CD14-positive monocyte (primary cell): ENCODE results near the gene NTN4. TPM values are rescaled to one million over a fixed set of nuclear protein-coding genes. Genes with fewer than 3 reads are reported as not detected.

Source experiments
- DNase-seq, 3 donors: peaks; one replicate each; pipeline ENCODE4 v3.0.0-alpha.2; 2011 to 2022
- H2AFZ ChIP-seq: 2 replicates; pipeline ENCODE4 v1.6.0; 2012; ENCODE audit warnings: mild to moderate bottlenecking, low read depth, low read length, inconsistent platforms; ENCODE audit not compliant: insufficient read depth, poor library complexity, severe bottlenecking
- H3K27ac ChIP-seq, 2 donors: 1 replicate in 1 of 2; 2 replicates in 1 of 2; pipeline ENCODE4 v1.5.1; 2012 to 2013; ENCODE audit warnings: low read length in 2 of 2, control low read depth in 1 of 2, inconsistent platforms in 1 of 2, low read depth in 1 of 2, mild to moderate bottlenecking in 1 of 2
- H3K27me3 ChIP-seq, 2 donors: one replicate each; pipeline versions ENCODE4 v1.6.0 to v1.6.1; 2011 to 2013; ENCODE audit warnings: low read length in 2 of 2; ENCODE audit not compliant: control insufficient read depth in 2 of 2, insufficient read depth in 2 of 2
- H3K36me3 ChIP-seq, 2 donors: replicated peaks in 1 of 2; 1 replicate in 1 of 2; 2 replicates in 1 of 2; pipeline versions ENCODE4 v1.5.1 to v1.6.1; 2012 to 2013; ENCODE audit warnings: low read length in 2 of 2, control low read depth in 1 of 2, inconsistent platforms in 1 of 2, mild to moderate bottlenecking in 1 of 2; ENCODE audit not compliant: insufficient read depth in 2 of 2, control insufficient read depth in 1 of 2
- H3K4me1 ChIP-seq, 2 donors: 1 replicate in 1 of 2; 2 replicates in 1 of 2; pipeline versions ENCODE4 v1.5.1 to v1.6.1; 2012 to 2013; ENCODE audit warnings: low read length in 2 of 2, control low read depth in 1 of 2, inconsistent platforms in 1 of 2, mild to moderate bottlenecking in 1 of 2, moderate library complexity in 1 of 2; ENCODE audit not compliant: insufficient read depth in 2 of 2, control insufficient read depth in 1 of 2
- H3K4me2 ChIP-seq: replicated peaks from 2 replicates; pipeline ENCODE3; 2012; ENCODE audit warnings: low read length, moderate library complexity, mild to moderate bottlenecking; ENCODE audit not compliant: poor library complexity, severe bottlenecking; ENCODE audit errors: extremely low read depth
- H3K4me3 ChIP-seq, 3 experiments: fragments of 200-600 bp in 1 of 3; sonication (generic) in 1 of 3; replicated peaks in 1 of 3; 1 replicate in 2 of 3; 2 replicates in 1 of 3; pipeline ENCODE4 v1.5.1; 2011 to 2013; ENCODE audit warnings: low read length in 3 of 3, mild to moderate bottlenecking in 3 of 3, control low read depth in 2 of 3, low read depth in 2 of 3, inconsistent platforms in 1 of 3, moderate library complexity in 1 of 3
- H3K79me2 ChIP-seq: 2 replicates; pipeline ENCODE4 v1.6.0; 2012; ENCODE audit warnings: mild to moderate bottlenecking, control low read depth, inconsistent platforms, low read length, moderate library complexity; ENCODE audit not compliant: insufficient read depth
- H3K9ac ChIP-seq: 2 replicates; pipeline ENCODE4 v1.6.0; 2017; ENCODE audit warnings: low read length, mild to moderate bottlenecking; ENCODE audit not compliant: insufficient read depth, poor library complexity, severe bottlenecking
- H3K9me3 ChIP-seq, 2 donors: replicated peaks in 1 of 2; 1 replicate in 1 of 2; 2 replicates in 1 of 2; pipeline versions ENCODE4 v1.5.1 to v1.6.1; 2012 to 2013; ENCODE audit warnings: low read length in 2 of 2, control low read depth in 1 of 2; ENCODE audit not compliant: control insufficient read depth in 1 of 2, insufficient read depth in 1 of 2
- H4K20me1 ChIP-seq: 2 replicates; pipeline ENCODE4 v1.6.0; 2012; ENCODE audit warnings: mild to moderate bottlenecking, low read length, control low read depth, moderate library complexity; ENCODE audit not compliant: insufficient read depth
- H3K27ac Mint-ChIP-seq, 7 donors: one replicate each; pipeline ENCODE4 v1.8.0; 2020; ENCODE audit warnings: mild to moderate bottlenecking in 7 of 7, mixed read lengths in 7 of 7, moderate library complexity in 6 of 7, inconsistent platforms in 2 of 7
- H3K27me3 Mint-ChIP-seq, 3 donors: one replicate each; pipeline ENCODE4 v1.8.0; 2021 to 2022; ENCODE audit warnings: low read depth in 3 of 3, mild to moderate bottlenecking in 3 of 3, mixed read lengths in 3 of 3, moderate library complexity in 3 of 3, inconsistent platforms in 1 of 3
- H3K36me3 Mint-ChIP-seq, 2 donors: one replicate each; pipeline ENCODE4 v1.8.0; 2020; ENCODE audit warnings: mixed read lengths in 2 of 2, inconsistent platforms in 1 of 2, mild to moderate bottlenecking in 1 of 2
- H3K4me1 Mint-ChIP-seq: one replicate; pipeline ENCODE4 v1.8.0; 2020; ENCODE audit warnings: mild to moderate bottlenecking, mixed read lengths
- H3K4me3 Mint-ChIP-seq, 2 donors: one replicate each; pipeline ENCODE4 v1.8.0; 2020; ENCODE audit warnings: mild to moderate bottlenecking in 2 of 2, mixed read lengths in 2 of 2, moderate library complexity in 1 of 2
- H3K9me3 Mint-ChIP-seq, 7 donors: one replicate each; pipeline ENCODE4 v1.8.0; 2020 to 2022; ENCODE audit warnings: mixed read lengths in 7 of 7, mild to moderate bottlenecking in 6 of 7, moderate library complexity in 6 of 7, inconsistent platforms in 2 of 7
- WGBS: methylation state at CpG from one replicate; pipeline ENCODE4 v1.1.5; 2013; ENCODE audit warnings: missing lambda C conversion rate; ENCODE audit not compliant: insufficient coverage; 5-methylcytosine and 5-hydroxymethylcytosine counted together
- intact Hi-C, 2 donors: fragments of 100-400 bp; cut with micrococcal nuclease; formaldehyde crosslinking; loops; one replicate each; pipeline versions ENCODE4 v1.15.0 to v1.15.1; 2023
- polyA plus RNA-seq, 3 donors: library from polyadenylated mRNA; depleted of rRNA in 1 of 3; unstranded in 2 of 3; stranded (reverse) in 1 of 3; fragments of 300-500 nt in 2 of 3; fragments of >200 nt in 1 of 3; fragmentation: Illumina TruSeq in 2 of 3; gene quantifications; 1 replicate in 2 of 3; 2 replicates in 1 of 3; pipeline ENCODE4 v1.2.3, GENCODE V29; 2012 to 2021
- TF ChIP-seq, protein P1 (sequence below): fragments of 200-600 bp; IDR thresholded peaks from one replicate; pipeline ENCODE4 v1.8.0; 2022; ENCODE audit warnings: antibody characterized with exemption, mild to moderate bottlenecking

Gene NTN4
- polyA plus RNA-seq, 3 donors, result not detected

DNA sequence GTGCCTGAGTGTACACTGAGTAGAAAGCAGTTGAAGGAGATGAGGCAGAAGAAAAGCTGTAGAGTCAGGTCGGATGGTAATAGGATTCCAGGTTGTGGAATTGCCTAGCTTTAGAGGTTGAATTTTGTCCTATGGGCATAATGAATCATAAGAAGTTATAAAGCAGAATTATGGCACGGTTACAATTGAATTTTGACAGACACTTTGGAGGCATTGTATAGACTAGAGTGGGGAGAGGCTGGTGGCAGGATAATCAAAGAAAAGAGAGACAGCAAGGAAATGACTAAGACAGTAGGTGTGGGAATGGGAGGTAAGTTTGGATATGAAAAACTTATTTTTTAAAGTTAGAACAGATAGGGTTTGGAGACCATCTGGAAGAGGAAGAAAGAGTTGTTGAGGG lies 102.6 kb downstream of the NTN4 start:
- TF ChIP-seq, protein P1, sequence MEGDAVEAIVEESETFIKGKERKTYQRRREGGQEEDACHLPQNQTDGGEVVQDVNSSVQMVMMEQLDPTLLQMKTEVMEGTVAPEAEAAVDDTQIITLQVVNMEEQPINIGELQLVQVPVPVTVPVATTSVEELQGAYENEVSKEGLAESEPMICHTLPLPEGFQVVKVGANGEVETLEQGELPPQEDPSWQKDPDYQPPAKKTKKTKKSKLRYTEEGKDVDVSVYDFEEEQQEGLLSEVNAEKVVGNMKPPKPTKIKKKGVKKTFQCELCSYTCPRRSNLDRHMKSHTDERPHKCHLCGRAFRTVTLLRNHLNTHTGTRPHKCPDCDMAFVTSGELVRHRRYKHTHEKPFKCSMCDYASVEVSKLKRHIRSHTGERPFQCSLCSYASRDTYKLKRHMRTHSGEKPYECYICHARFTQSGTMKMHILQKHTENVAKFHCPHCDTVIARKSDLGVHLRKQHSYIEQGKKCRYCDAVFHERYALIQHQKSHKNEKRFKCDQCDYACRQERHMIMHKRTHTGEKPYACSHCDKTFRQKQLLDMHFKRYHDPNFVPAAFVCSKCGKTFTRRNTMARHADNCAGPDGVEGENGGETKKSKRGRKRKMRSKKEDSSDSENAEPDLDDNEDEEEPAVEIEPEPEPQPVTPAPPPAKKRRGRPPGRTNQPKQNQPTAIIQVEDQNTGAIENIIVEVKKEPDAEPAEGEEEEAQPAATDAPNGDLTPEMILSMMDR, result no peak
- Histone ChIP-seq H3K4me1 (no peaks in the 10 kb centered on the region), H2AFZ (no peak overlapping the region), H3K27me3 (no peaks in the 10 kb centered on the region), H3K27ac (no peak overlapping the region), H3K79me2 (no peaks in the 10 kb centered on the region), H3K36me3 (no peaks in the 10 kb centered on the region), H3K9ac (no peak overlapping the region), H3K4me3 (no peak overlapping the region), H3K4me2 (no peak overlapping the region), H4K20me1 (no peaks in the 10 kb centered on the region), H3K9me3 (no peaks in the 10 kb centered on the region)
- intact Hi-C loops, result no loop called here
- no peak overlapping the region for H3K27ac Mint-ChIP-seq
- no peak for DNase-seq
- no peak overlapping the region for H3K4me3 Mint-ChIP-seq
- peaks cover 0 to 1% (median 0%) of the 10 kb centered on the region in 7 donors for H3K9me3 Mint-ChIP-seq
- no peaks in the 10 kb centered on the region for H3K4me1 Mint-ChIP-seq
- H3K27me3 Mint-ChIP-seq, result peaks cover 0 to 2% (median 2%) of the 10 kb centered on the region in 3 donors
- no peaks in the 10 kb centered on the region for H3K36me3 Mint-ChIP-seq
- 85% methylated on average over 1 of the region's 2 CpGs for WGBS

DNA sequence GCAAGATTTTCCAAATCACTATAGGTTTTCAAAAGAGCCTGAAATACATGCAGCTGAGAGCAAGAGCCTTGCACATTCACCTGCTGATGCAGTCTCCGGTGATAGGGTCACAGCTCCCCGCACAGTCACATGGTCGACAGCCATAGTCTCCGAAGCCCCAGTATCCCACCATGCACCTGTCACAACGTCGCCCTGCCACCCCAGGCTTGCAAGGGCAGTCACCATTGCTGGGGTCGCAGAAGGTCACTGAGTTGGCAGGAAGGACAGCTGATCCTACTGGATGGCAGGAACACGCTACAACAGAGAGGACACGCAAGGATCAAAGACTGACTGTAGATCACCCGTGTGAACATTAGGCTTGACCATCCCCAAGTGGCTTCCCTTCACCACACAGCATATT lies 107.1 kb downstream of the NTN4 start:
- no peak overlapping the region for H3K9ac ChIP-seq

More for the DNA sequence above, 107.1 kb downstream of the NTN4 start:
- TF ChIP-seq, protein P1, result no peak
- no peaks in the 10 kb centered on the region for H3K36me3 Mint-ChIP-seq
- no peak overlapping the region for H3K27ac Mint-ChIP-seq
- peaks cover 2 to 5% (median 3%) of the 10 kb centered on the region in 3 donors for H3K27me3 Mint-ChIP-seq
- no peak overlapping the region for H2AFZ ChIP-seq
- intact Hi-C loops, result no loop called here
- no peak overlapping the region for H3K4me3 Mint-ChIP-seq
- H4K20me1 ChIP-seq, result no peaks in the 10 kb centered on the region
- H3K4me3 ChIP-seq, result no peak overlapping the region
- no peaks in the 10 kb centered on the region for H3K4me1 ChIP-seq
- no peaks in the 10 kb centered on the region for H3K79me2 ChIP-seq
- H3K27me3 ChIP-seq, result no peaks in the 10 kb centered on the region
- WGBS, result 92% methylated on average over 2 of the region's 10 CpGs
- H3K4me2 ChIP-seq, result no peak overlapping the region
- no peaks in the 10 kb centered on the region for H3K4me1 Mint-ChIP-seq
- no peak overlapping the region for H3K27ac ChIP-seq
- no peaks in the 10 kb centered on the region for H3K36me3 ChIP-seq
- H3K9me3 ChIP-seq, result no peaks in the 10 kb centered on the region
- H3K9me3 Mint-ChIP-seq, result peaks cover 0 to 2% (median 0%) of the 10 kb centered on the region in 7 donors
- peak in 1 of 3 donors; percentile 3 for DNase-seq
